ENCODE measurements around the gene NFIA.

The NFIA gene

GRCh38 chr1:61362351-61362750 is 280.0 kb downstream of the NFIA start:
- no peak for DNase-seq (ENCODE audit: low read depth)
- no peak for TF ChIP-seq CTCF (IDR thresholded peaks at IDR 0.05; ENCODE audit: control insufficient read depth, insufficient read depth, low read depth, low read length, missing control alignments)

GRCh38 chr1:61368366-61368765 is 286.0 kb downstream of the NFIA start:
- TF ChIP-seq CTCF (IDR thresholded peaks at IDR 0.05; ENCODE audit: control insufficient read depth, insufficient read depth, low read depth, low read length, missing control alignments) = no peak
- no peak overlapping the region for H3K4me3 ChIP-seq (ENCODE audit: control insufficient read depth, low read depth, low read length)
- no peak for DNase-seq (ENCODE audit: low read depth)

More at GRCh38 chr1:61362351-61362750, 280.0 kb downstream of the NFIA start:
- H3K4me3 ChIP-seq (ENCODE audit: control insufficient read depth, low read depth, low read length) = no peak overlapping the region

- no peak overlapping the region for H3K4me3 ChIP-seq (ENCODE audit: control insufficient read depth, low read depth, low read length)
- TF ChIP-seq CTCF (IDR thresholded peaks at IDR 0.05; ENCODE audit: control insufficient read depth, insufficient read depth, low read depth, low read length, missing control alignments) = no peak
- DNase-seq (ENCODE audit: low read depth) = no peak
These were observed 286.5 kb downstream of the NFIA start for GRCh38 chr1:61368876-61369275.

GRCh38 chr1:61370177-61370912 is 288.0 kb downstream of the NFIA start:
- DNase-seq (ENCODE audit: low read depth) = no peak
- no peak overlapping the region for H3K4me3 ChIP-seq (ENCODE audit: control insufficient read depth, low read depth, low read length)
- no peak for TF ChIP-seq CTCF (IDR thresholded peaks at IDR 0.05; ENCODE audit: control insufficient read depth, insufficient read depth, low read depth, low read length, missing control alignments)

GRCh38 chr1:61370913-61371279 is 288.5 kb downstream of the NFIA start:
- no peak for TF ChIP-seq CTCF (IDR thresholded peaks at IDR 0.05; ENCODE audit: control insufficient read depth, insufficient read depth, low read depth, low read length, missing control alignments)
- no peak for DNase-seq (ENCODE audit: low read depth)
- H3K4me3 ChIP-seq (ENCODE audit: control insufficient read depth, low read depth, low read length) = no peak overlapping the region

GRCh38 chr1:61372944-61373343 is 290.6 kb downstream of the NFIA start:
- no peak overlapping the region for H3K4me3 ChIP-seq (ENCODE audit: control insufficient read depth, low read depth, low read length)
- no peak for TF ChIP-seq CTCF (IDR thresholded peaks at IDR 0.05; ENCODE audit: control insufficient read depth, insufficient read depth, low read depth, low read length, missing control alignments)
- no peak for DNase-seq (ENCODE audit: low read depth)
